Head of caudate nucleus (tissue), 42 donors: ENCODE data around the gene TMEM120B.

Experiments
- DNase-seq, 42 donors: peaks; one replicate each; pipeline versions ENCODE4 v3.0.0 to v3.0.0-alpha.2; 2020 to 2021; ENCODE audit warnings: mixed read lengths in 7 of 42
- intact Hi-C: fragments of 100-400 bp; cut with DNase I; formaldehyde crosslinking; loops from one replicate; pipeline ENCODE4 v1.15.0; 2022

Gene TMEM120B

GRCh38 chr12:121796855-121797751 lies 84.6 kb downstream of the TMEM120B start:
- peak; percentile 67 to 92 (median 83) for DNase-seq
- intact Hi-C loops, result loop anchor here (5.0 kb wide), 1 partner anchor 90 kb away; the partner anchor contains the start of gene PSMD9

- intact Hi-C loops, result loop anchor here (5.0 kb wide), 1 partner anchor 89 kb away; the partner anchor contains the start of gene PSMD9
- peak in 40 of 42 donors; percentile 52 to 87 (median 72) for DNase-seq
These were observed 85.6 kb downstream of the TMEM120B start for GRCh38 chr12:121797937-121798786.

GRCh38 chr12:121798787-121799155 lies 86.2 kb downstream of the TMEM120B start:
- no peak for DNase-seq
- intact Hi-C loops, result loop anchor here (5.0 kb wide), 1 partner anchor 89 kb away; the partner anchor contains the start of gene PSMD9

GRCh38 chr12:121799156-121799841 lies 86.7 kb downstream of the TMEM120B start:
- intact Hi-C loops, result loop anchor here (5.0 kb wide), 1 partner anchor 88 kb away; the partner anchor contains the start of gene PSMD9
- DNase-seq, result peak in 35 of 42 donors; percentile 39 to 79 (median 63)

GRCh38 chr12:121799842-121800693 lies 87.5 kb downstream of the TMEM120B start:
- intact Hi-C loops, result loop anchor here (5.0 kb wide), 1 partner anchor 87 kb away; the partner anchor contains the start of gene PSMD9

GRCh38 chr12:121800694-121801594 lies 88.4 kb downstream of the TMEM120B start:
- intact Hi-C loops, result no loop called here
- peak; percentile 47 to 91 (median 80) for DNase-seq

More at GRCh38 chr12:121799842-121800693, 87.5 kb downstream of the TMEM120B start:
- DNase-seq, result peak; percentile 61 to 95 (median 81)

GRCh38 chr12:121801595-121802484 lies 89.3 kb downstream of the TMEM120B start:
- peak in 5 of 42 donors; percentile 29 to 63 (median 39) for DNase-seq
- intact Hi-C loops, result no loop called here

- DNase-seq, result no peak
- intact Hi-C loops, result no loop called here
These were observed 89.9 kb downstream of the TMEM120B start for GRCh38 chr12:121802485-121802842.

GRCh38 chr12:121802843-121803698 lies 90.5 kb downstream of the TMEM120B start:
- peak; percentile 86 to 97 (median 94) for DNase-seq
- intact Hi-C loops, result no loop called here

- intact Hi-C loops, result no loop called here
- DNase-seq, result peak in 41 of 42 donors; percentile 51 to 89 (median 73)
These were observed 91.4 kb downstream of the TMEM120B start, which contains the start of gene SETD1B for GRCh38 chr12:121803861-121804416. SETD1B (plus strand) TSS chr12:121804009; CDS start chr12:121804738, 729 bp downstream.

GRCh38 chr12:121804417-121805111 lies 92.0 kb downstream of the TMEM120B start:
- peak in 10 of 42 donors; percentile 20 to 64 (median 38) for DNase-seq
- intact Hi-C loops, result no loop called here

GRCh38 chr12:121805171-121806008 lies 92.8 kb downstream of the TMEM120B start:
- intact Hi-C loops, result no loop called here
- DNase-seq, result peak in 2 of 42 donors; percentile 6 to 42

- DNase-seq, result no peak
- intact Hi-C loops, result no loop called here
These were observed 93.5 kb downstream of the TMEM120B start for GRCh38 chr12:121806009-121806545.
